ENCODE data around the gene CBX1. TPM values are rescaled to one million over a fixed set of nuclear protein-coding genes. Genes with fewer than 3 reads are reported as not detected.
"Not testable (repeated sequence)": the region's sequence is repeated elsewhere in the genome, so short reads cannot be mapped to it uniquely, and the experiment has no call there.

Gene CBX1
- total RNA-seq, 1 donor from 2014 or later: 20.2 TPM

DNA sequence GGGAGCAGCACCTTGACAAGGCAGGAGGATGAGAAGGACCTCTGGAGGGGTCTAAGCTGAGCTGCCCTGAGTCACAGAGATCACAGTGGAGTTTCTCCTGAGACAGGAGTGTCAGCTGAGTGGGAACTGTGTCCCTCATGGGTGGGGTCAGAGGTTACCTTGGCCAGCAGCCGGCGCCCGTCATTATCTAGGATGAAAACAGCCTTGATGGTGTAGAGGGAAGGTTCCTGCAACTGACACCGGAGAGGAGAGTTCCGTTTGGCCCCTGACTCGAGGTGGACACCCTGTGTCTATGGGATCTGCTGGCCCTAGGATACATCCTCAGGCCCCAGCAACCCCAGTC is 64.6 kb downstream of the CBX1 start:
- H3K9me3 ChIP-seq: no peaks in the 10 kb centered on the region
- H3K4me3 ChIP-seq: peak overlapping the region; percentile 67 to 69
- no peaks in the 10 kb centered on the region for H3K27me3 ChIP-seq
- H3K27ac ChIP-seq: peak overlapping the region; percentile 77 to 83
- TF ChIP-seq, protein P1, sequence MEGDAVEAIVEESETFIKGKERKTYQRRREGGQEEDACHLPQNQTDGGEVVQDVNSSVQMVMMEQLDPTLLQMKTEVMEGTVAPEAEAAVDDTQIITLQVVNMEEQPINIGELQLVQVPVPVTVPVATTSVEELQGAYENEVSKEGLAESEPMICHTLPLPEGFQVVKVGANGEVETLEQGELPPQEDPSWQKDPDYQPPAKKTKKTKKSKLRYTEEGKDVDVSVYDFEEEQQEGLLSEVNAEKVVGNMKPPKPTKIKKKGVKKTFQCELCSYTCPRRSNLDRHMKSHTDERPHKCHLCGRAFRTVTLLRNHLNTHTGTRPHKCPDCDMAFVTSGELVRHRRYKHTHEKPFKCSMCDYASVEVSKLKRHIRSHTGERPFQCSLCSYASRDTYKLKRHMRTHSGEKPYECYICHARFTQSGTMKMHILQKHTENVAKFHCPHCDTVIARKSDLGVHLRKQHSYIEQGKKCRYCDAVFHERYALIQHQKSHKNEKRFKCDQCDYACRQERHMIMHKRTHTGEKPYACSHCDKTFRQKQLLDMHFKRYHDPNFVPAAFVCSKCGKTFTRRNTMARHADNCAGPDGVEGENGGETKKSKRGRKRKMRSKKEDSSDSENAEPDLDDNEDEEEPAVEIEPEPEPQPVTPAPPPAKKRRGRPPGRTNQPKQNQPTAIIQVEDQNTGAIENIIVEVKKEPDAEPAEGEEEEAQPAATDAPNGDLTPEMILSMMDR (IDR thresholded peaks at IDR 0.05): no peak
- H3K4me1 ChIP-seq: peaks cover 5 to 9% of the 10 kb centered on the region in 2 donors
- H3K36me3 ChIP-seq: no peaks in the 10 kb centered on the region
- intact Hi-C loops (cut with DNase I): loop anchor here (1.0 to 2.0 kb wide), 2 partner anchors 16 to 38 kb away; no protein-coding TSS in a partner anchor
- DNase-seq (ENCODE audit: low spot score in 2 of 2): no peak

DNA sequence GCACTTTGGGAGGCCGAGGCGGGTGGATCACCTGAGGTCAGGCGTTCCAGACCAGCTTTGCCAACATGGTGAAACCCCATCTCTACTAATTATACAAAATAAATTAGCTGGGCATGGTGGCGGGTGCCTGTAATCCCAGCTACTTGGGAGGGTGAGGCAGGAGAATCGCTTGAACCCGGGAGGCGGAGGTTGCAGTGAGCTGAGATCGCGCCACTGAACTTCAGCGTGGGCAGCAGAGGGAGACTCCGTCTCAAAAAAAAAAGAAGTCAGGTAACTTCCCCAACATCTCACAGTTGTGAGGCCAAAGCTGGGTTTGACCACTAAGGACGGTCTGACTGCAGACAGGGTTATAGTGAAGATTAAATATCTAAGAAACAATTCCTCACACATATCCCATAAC is 66.5 kb downstream of the CBX1 start:
- intact Hi-C loops (cut with DNase I): not testable (repeated sequence)

DNA sequence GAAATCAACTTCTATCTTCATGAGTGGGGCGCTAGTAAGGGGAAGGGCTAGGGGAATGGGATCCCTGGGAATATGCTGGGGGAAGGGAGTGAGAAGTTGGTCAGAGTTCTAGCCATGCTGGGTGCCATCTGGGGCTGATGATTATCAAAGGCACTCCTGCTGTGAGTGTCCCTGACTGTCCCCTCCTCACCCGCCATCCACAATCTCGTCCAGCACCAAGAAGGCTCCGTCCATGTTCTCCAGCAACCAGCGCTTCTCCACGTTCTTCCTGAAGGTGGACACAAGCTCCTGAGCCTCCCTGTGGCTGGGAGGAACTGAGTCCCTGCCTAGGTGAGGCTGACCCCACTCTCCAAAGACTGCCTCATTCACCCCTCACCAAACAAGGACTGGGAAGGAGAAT is 69.3 kb downstream of the CBX1 start:
- H3K4me3 ChIP-seq: no peak overlapping the region
- no peak for DNase-seq (ENCODE audit: low spot score in 2 of 2)

More for the DNA sequence above, 66.5 kb downstream of the CBX1 start:
- DNase-seq (ENCODE audit: low spot score in 2 of 2); H3K4me3 ChIP-seq; H3K36me3 ChIP-seq; H3K27ac ChIP-seq; H3K9me3 ChIP-seq; H3K27me3 ChIP-seq: not testable (repeated sequence)
- H3K4me1 ChIP-seq: peaks cover 5 to 11% of the 10 kb centered on the region in 2 donors

DNA sequence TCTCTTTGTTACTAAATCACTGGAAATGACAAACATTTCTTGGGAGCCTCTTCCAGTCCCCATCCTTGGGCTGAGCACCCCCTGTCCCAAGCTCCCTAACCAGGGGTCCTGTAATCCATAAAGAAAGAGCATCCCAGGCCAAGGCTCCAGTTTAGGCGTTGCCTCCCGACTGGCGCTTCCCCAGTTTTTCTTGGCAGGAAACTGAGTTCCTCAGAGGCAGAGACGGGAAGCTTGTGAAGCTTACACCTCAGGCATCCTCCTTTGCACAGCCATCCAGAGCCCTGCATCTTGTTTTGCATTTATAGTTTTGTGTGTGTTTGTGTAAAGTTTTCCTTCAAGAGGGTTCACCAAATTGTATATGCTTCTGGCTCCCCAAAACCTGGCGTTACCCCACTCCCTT is 70.7 kb downstream of the CBX1 start:
- H3K4me3 ChIP-seq: no peak overlapping the region
- no peaks in the 10 kb centered on the region for H3K9me3 ChIP-seq
- TF ChIP-seq, protein P1 (IDR thresholded peaks at IDR 0.05): no peak
- no peaks in the 10 kb centered on the region for H3K36me3 ChIP-seq
- H3K27ac ChIP-seq: no peak overlapping the region
- no peaks in the 10 kb centered on the region for H3K27me3 ChIP-seq
- no peak for DNase-seq (ENCODE audit: low spot score in 2 of 2)
- intact Hi-C loops (cut with DNase I): no loop called here
- H3K4me1 ChIP-seq: peaks cover 7 to 16% of the 10 kb centered on the region in 2 donors

More for the DNA sequence above, 69.3 kb downstream of the CBX1 start:
- TF ChIP-seq, protein P1 (IDR thresholded peaks at IDR 0.05): no peak
- Histone ChIP-seq H3K36me3 (no peaks in the 10 kb centered on the region), H3K9me3 (no peaks in the 10 kb centered on the region), H3K27ac (no peak overlapping the region), H3K27me3 (no peaks in the 10 kb centered on the region), H3K4me1 (peaks cover 5 to 8% of the 10 kb centered on the region in 2 donors)
- intact Hi-C loops (cut with DNase I): no loop called here

DNA sequence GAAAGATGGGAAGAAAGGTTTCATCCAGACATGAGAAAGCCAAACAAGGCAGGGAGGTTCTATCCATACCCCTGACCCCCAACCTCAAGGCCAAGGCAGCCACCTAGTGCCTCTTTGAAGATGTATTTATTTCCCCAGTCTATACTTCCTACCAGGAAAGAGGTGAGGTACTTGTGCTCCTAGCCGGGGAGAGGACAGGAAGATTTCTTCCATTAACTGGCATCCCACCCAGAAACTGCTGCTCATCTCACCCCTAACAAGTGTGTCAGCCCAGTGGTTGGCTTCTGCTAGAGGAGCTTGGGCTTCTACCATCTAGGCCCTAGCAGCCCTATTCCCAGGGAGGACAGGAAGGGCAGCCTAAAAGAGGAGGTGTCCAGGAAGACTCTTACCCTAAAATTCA is 72.5 kb downstream of the CBX1 start:
- H3K36me3 ChIP-seq: no peaks in the 10 kb centered on the region
- no peak for DNase-seq (ENCODE audit: low spot score in 2 of 2)
- no peaks in the 10 kb centered on the region for H3K27me3 ChIP-seq
- no peak overlapping the region for H3K27ac ChIP-seq
- no peak overlapping the region for H3K4me3 ChIP-seq
- H3K4me1 ChIP-seq: peaks cover 17 to 25% of the 10 kb centered on the region in 2 donors
- H3K9me3 ChIP-seq: no peaks in the 10 kb centered on the region
- TF ChIP-seq, protein P1 (IDR thresholded peaks at IDR 0.05): no peak
- intact Hi-C loops (cut with DNase I): loop anchor here (5.0 kb wide), 2 partner anchors 514 to 584 kb away; partner anchors contain the start of gene HOXB7

DNA sequence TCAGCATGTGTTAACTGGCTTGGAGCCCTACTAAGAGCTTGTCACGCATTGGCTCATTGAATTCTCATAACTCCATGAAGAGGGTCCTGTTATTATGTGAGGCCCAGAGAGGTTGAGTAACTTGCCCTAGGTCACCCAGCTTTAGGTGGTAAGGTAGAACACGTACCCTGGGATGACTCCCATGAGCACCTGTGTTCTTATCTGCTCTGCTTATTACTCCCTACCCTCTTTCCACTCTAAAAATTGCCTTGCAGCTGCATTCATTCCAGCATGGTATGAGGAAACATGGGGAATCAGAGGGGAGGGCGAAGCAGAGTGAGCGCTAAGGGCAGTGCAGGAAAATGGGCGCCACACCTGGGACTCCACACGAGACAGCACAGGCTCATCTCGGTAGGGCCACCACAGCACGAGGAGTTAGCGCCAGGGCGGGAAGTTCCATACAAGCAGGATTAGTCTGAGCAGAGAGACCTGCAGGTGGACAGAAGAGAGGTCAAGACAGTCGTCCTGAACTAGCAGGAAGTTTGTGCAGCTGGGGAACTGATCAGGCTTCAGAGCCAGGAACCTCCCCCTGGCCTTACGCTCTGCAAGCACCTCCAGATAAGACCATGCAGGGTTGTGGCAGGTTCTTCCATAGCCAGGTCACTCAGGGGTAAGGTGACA is 73.8 kb downstream of the CBX1 start:
- intact Hi-C loops (cut with DNase I): loop anchor here (5.0 kb wide), 2 partner anchors 515 to 585 kb away; partner anchors contain the start of gene HOXB7

More for the DNA sequence above, 73.8 kb downstream of the CBX1 start:
- Histone ChIP-seq H3K36me3 (no peaks in the 10 kb centered on the region), H3K27me3 (no peaks in the 10 kb centered on the region), H3K4me3 (no peak overlapping the region), H3K4me1 (peaks cover 17 to 34% of the 10 kb centered on the region in 2 donors), H3K27ac (peak overlapping the region; percentile 75 to 77), H3K9me3 (no peaks in the 10 kb centered on the region)
- DNase-seq (ENCODE audit: low spot score in 2 of 2): no peak
- TF ChIP-seq, protein P1 (IDR thresholded peaks at IDR 0.05): no peak
